CD4-positive, alpha-beta T cell treated with Interleukin-4 for 1 hour (primary cell): ENCODE results near the gene TTC28.
"Not testable (repeated sequence)": the region's sequence is repeated elsewhere in the genome, so short reads cannot be mapped to it uniquely, and the experiment has no call there.

Experiments used
- DNase-seq, 2 donors: peaks; one replicate each; pipeline ENCODE4 v3.0.0-alpha.2; 2020 to 2022

Gene TTC28

GRCh38 chr22:28674121-28674563, 5.5 kb downstream of the TTC28 start:
- DNase-seq = peak; percentile 63 to 74

- no peak for DNase-seq
Measured at GRCh38 chr22:28670756-28671155, 8.9 kb downstream of the TTC28 start.

- DNase-seq = no peak
Measured at GRCh38 chr22:28670161-28670560, 9.5 kb downstream of the TTC28 start.

- no peak for DNase-seq
Measured at GRCh38 chr22:28669387-28669786, 10.3 kb downstream of the TTC28 start.

- DNase-seq = not testable (repeated sequence)
Measured at GRCh38 chr22:28663569-28663942, 16.1 kb downstream of the TTC28 start.

GRCh38 chr22:28658448-28658847, 21.2 kb downstream of the TTC28 start:
- DNase-seq = no peak

GRCh38 chr22:28656181-28656580, 23.5 kb downstream of the TTC28 start:
- DNase-seq = no peak

GRCh38 chr22:28650463-28650862, 29.2 kb downstream of the TTC28 start:
- DNase-seq = no peak

GRCh38 chr22:28648792-28649191, 30.8 kb downstream of the TTC28 start:
- DNase-seq = no peak

GRCh38 chr22:28647216-28647615, 32.4 kb downstream of the TTC28 start:
- DNase-seq = no peak

GRCh38 chr22:28639321-28639720, 40.3 kb downstream of the TTC28 start:
- DNase-seq = no peak

GRCh38 chr22:28637225-28637624, 42.4 kb downstream of the TTC28 start:
- DNase-seq = no peak

- DNase-seq = no peak
Measured at GRCh38 chr22:28630177-28630574, 49.5 kb downstream of the TTC28 start.

GRCh38 chr22:28629420-28630176, 50.0 kb downstream of the TTC28 start:
- no peak for DNase-seq

- DNase-seq = no peak
Measured at GRCh38 chr22:28628766-28629165, 50.9 kb downstream of the TTC28 start.

- no peak for DNase-seq
Measured at GRCh38 chr22:28627791-28628190, 51.8 kb downstream of the TTC28 start.

GRCh38 chr22:28620244-28620922, 59.3 kb downstream of the TTC28 start:
- no peak for DNase-seq

- DNase-seq = no peak
Measured at GRCh38 chr22:28619236-28619635, 60.4 kb downstream of the TTC28 start.

- DNase-seq = not testable (repeated sequence)
Measured at GRCh38 chr22:28615423-28615822, 64.2 kb downstream of the TTC28 start.

- DNase-seq = no peak
Measured at GRCh38 chr22:28609921-28610320, 69.7 kb downstream of the TTC28 start.

- no peak for DNase-seq
Measured at GRCh38 chr22:28608546-28608945, 71.1 kb downstream of the TTC28 start.

- no peak for DNase-seq
Measured at GRCh38 chr22:28607795-28608194, 71.8 kb downstream of the TTC28 start.

- no peak for DNase-seq
Measured at GRCh38 chr22:28604966-28605761, 74.5 kb downstream of the TTC28 start.

GRCh38 chr22:28601915-28602314, 77.7 kb downstream of the TTC28 start:
- no peak for DNase-seq
